B cell (primary cell): ENCODE measurements around the gene MAP3K9.

Experiments
- EZH2 ChIP-seq: IDR thresholded peaks from 2 replicates; pipeline ENCODE4 v1.6.1; 2012; ENCODE audit warnings: borderline replicate concordance, low read depth, mild to moderate bottlenecking, moderate library complexity, low read length; ENCODE audit not compliant: insufficient read depth, poor library complexity, severe bottlenecking
- TF ChIP-seq, protein P1 (sequence below): fragments of 200-600 bp; IDR thresholded peaks from one replicate; pipeline ENCODE4 v1.8.0; 2022; ENCODE audit warnings: antibody characterized with exemption, mild to moderate bottlenecking

DNA sequence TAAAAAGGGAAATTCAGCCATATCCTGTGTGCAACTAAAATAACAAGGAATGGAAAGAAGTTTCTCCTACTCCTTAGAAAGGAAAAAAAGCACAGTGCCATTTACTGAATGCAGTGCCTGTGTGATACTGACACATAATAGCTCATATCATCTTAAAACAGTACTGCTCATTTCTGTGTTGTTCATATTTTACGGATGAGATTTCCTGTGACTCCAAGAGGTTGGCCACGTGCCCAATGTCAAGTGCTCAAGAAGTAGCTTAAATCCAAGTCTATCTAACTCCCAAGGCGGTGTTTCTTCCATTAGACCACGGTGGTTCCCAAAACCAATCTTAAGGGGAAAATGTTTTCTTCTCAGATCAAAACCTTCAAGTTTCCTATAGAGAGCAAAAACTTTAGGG is 20.0 kb downstream of the MAP3K9 start:
- TF ChIP-seq, protein P1, sequence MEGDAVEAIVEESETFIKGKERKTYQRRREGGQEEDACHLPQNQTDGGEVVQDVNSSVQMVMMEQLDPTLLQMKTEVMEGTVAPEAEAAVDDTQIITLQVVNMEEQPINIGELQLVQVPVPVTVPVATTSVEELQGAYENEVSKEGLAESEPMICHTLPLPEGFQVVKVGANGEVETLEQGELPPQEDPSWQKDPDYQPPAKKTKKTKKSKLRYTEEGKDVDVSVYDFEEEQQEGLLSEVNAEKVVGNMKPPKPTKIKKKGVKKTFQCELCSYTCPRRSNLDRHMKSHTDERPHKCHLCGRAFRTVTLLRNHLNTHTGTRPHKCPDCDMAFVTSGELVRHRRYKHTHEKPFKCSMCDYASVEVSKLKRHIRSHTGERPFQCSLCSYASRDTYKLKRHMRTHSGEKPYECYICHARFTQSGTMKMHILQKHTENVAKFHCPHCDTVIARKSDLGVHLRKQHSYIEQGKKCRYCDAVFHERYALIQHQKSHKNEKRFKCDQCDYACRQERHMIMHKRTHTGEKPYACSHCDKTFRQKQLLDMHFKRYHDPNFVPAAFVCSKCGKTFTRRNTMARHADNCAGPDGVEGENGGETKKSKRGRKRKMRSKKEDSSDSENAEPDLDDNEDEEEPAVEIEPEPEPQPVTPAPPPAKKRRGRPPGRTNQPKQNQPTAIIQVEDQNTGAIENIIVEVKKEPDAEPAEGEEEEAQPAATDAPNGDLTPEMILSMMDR = no peak
- no peak for TF ChIP-seq EZH2
